ENCODE measurements around the gene COL23A1.

Gene COL23A1

GRCh38 chr5:178445534-178445933 lies 144.7 kb downstream of the COL23A1 start:
- H3K27ac ChIP-seq = no peak overlapping the region
- no peak for TF ChIP-seq CTCF (conservative IDR thresholded peaks at IDR 0.05; ENCODE audit: low read depth)
- POLR2A ChIA-PET (ENCODE audit: low non-redundant PET) = no interaction called here
- CTCF ChIA-PET = interaction anchor here (0.6 to 1.1 kb wide), 4 partner anchors 16 to 172 kb away, joined by 3 to 6 read pairs (median 3); no protein-coding TSS in a partner anchor
- no peak for DNase-seq (ENCODE audit: low spot score)

GRCh38 chr5:178442405-178443257 lies 147.6 kb downstream of the COL23A1 start:
- POLR2A ChIA-PET (ENCODE audit: low non-redundant PET) = no interaction called here
- CTCF ChIA-PET = interaction anchor here (0.6 to 1.1 kb wide), 3 partner anchors 10 to 228 kb away, joined by 3 to 4 read pairs (median 3); no protein-coding TSS in a partner anchor

GRCh38 chr5:178441486-178442270 lies 148.5 kb downstream of the COL23A1 start:
- CTCF ChIA-PET = no interaction called here

More at GRCh38 chr5:178442405-178443257, 147.6 kb downstream of the COL23A1 start:
- DNase-seq (ENCODE audit: low spot score) = no peak
- no peak for TF ChIP-seq CTCF (conservative IDR thresholded peaks at IDR 0.05; ENCODE audit: low read depth)
- H3K27ac ChIP-seq = no peak overlapping the region

GRCh38 chr5:178440181-178440580 lies 150.0 kb downstream of the COL23A1 start:
- ChIA-PET POLR2A (ENCODE audit: low non-redundant PET) (no interaction called here), CTCF (interaction anchor here (0.5 to 1.3 kb wide), 2 partner anchors 21 to 1090 kb away, joined by 3 to 4 read pairs; no protein-coding TSS in a partner anchor)
- no peak for TF ChIP-seq CTCF (conservative IDR thresholded peaks at IDR 0.05; ENCODE audit: low read depth)
- no peak for DNase-seq (ENCODE audit: low spot score)
- H3K27ac ChIP-seq = no peak overlapping the region

More at GRCh38 chr5:178441486-178442270, 148.5 kb downstream of the COL23A1 start:
- H3K27ac ChIP-seq = no peak overlapping the region
- no peak for DNase-seq (ENCODE audit: low spot score)
- no peak for TF ChIP-seq CTCF (conservative IDR thresholded peaks at IDR 0.05; ENCODE audit: low read depth)
- POLR2A ChIA-PET (ENCODE audit: low non-redundant PET) = no interaction called here

- DNase-seq (ENCODE audit: low spot score) = no peak
- ChIA-PET POLR2A (ENCODE audit: low non-redundant PET) (no interaction called here), CTCF (interaction anchor here (0.5 to 1.3 kb wide), 2 partner anchors 22 to 1091 kb away, joined by 3 to 4 read pairs; no protein-coding TSS in a partner anchor)
- no peak overlapping the region for H3K27ac ChIP-seq
- no peak for TF ChIP-seq CTCF (conservative IDR thresholded peaks at IDR 0.05; ENCODE audit: low read depth)
These were observed 150.6 kb downstream of the COL23A1 start for GRCh38 chr5:178439493-178440180.

GRCh38 chr5:178438796-178439195 lies 151.4 kb downstream of the COL23A1 start:
- TF ChIP-seq CTCF (conservative IDR thresholded peaks at IDR 0.05; ENCODE audit: low read depth) = no peak
- POLR2A ChIA-PET (ENCODE audit: low non-redundant PET) = no interaction called here
- CTCF ChIA-PET = no interaction called here
- no peak overlapping the region for H3K27ac ChIP-seq
- no peak for DNase-seq (ENCODE audit: low spot score)
